Measurements from ENCODE around the gene GLI3. TPM values are rescaled to one million over a fixed set of nuclear protein-coding genes. Genes with fewer than 3 reads are reported as not detected.

GLI3 gene
- total RNA-seq, 1 donor = 4.3 TPM

- no peak for TF ChIP-seq CTCF (IDR thresholded peaks at IDR 0.05; ENCODE audit: insufficient read depth, low read depth, low read length)
- H3K4me3 ChIP-seq (ENCODE audit: low read depth, low read length) = peak overlapping the region; percentile 92
- DNase-seq (ENCODE audit: low read depth) = peak; percentile 71
These were observed 967 bp upstream of the GLI3 start for GRCh38 chr7:42237811-42238541.

GRCh38 chr7:42236266-42236975 is 588 bp downstream of the GLI3 start:
- peak; percentile 2 for TF ChIP-seq CTCF (IDR thresholded peaks at IDR 0.05; ENCODE audit: insufficient read depth, low read depth, low read length)
- DNase-seq (ENCODE audit: low read depth) = peak; percentile 77
- peak overlapping the region; percentile 92 for H3K4me3 ChIP-seq (ENCODE audit: low read depth, low read length)

GRCh38 chr7:42235741-42236161 is 1.3 kb downstream of the GLI3 start:
- H3K4me3 ChIP-seq (ENCODE audit: low read depth, low read length) = peak overlapping the region; percentile 92
- no peak for TF ChIP-seq CTCF (IDR thresholded peaks at IDR 0.05; ENCODE audit: insufficient read depth, low read depth, low read length)
- peak; percentile 22 for DNase-seq (ENCODE audit: low read depth)

GRCh38 chr7:42234736-42235135 is 2.3 kb downstream of the GLI3 start:
- peak overlapping the region; percentile 92 for H3K4me3 ChIP-seq (ENCODE audit: low read depth, low read length)
- peak; percentile 51 for DNase-seq (ENCODE audit: low read depth)
- TF ChIP-seq CTCF (IDR thresholded peaks at IDR 0.05; ENCODE audit: insufficient read depth, low read depth, low read length) = no peak

- peak; percentile 32 for DNase-seq (ENCODE audit: low read depth)
- peak overlapping the region; percentile 92 for H3K4me3 ChIP-seq (ENCODE audit: low read depth, low read length)
- no peak for TF ChIP-seq CTCF (IDR thresholded peaks at IDR 0.05; ENCODE audit: insufficient read depth, low read depth, low read length)
These were observed 3.2 kb downstream of the GLI3 start for GRCh38 chr7:42233695-42234331.

- peak overlapping the region; percentile 92 for H3K4me3 ChIP-seq (ENCODE audit: low read depth, low read length)
- TF ChIP-seq CTCF (IDR thresholded peaks at IDR 0.05; ENCODE audit: insufficient read depth, low read depth, low read length) = no peak
- DNase-seq (ENCODE audit: low read depth) = peak; percentile 97
These were observed 3.8 kb downstream of the GLI3 start for GRCh38 chr7:42233171-42233570.

Measured in fibroblast of villous mesenchyme (primary cell).